Left cardiac atrium (tissue), 2 donors: ENCODE data around the gene CDKL5. TPM values are rescaled to one million over a fixed set of nuclear protein-coding genes. Genes with fewer than 3 reads are reported as not detected.

Source experiments
- total RNA-seq, 2 donors: library from RNA; stranded (reverse); fragmentation: NEBNext Ultra II Directional; extraction: Animal tissue kit (Norgen Biotek cat#: 25700); gene quantifications; one replicate each; pipeline ENCODE4 v1.2.1, GENCODE V29; 2021
- donor health status: DM: no; HTN: yes; CAD: no; lungs with severe emphysema.
- donor health status: DM: yes; HTN: yes; CAD: no.

The CDKL5 gene
- total RNA-seq, 2 donors from 2014 or later = 8.1 to 8.3 TPM

Other genes starting within 250 kb of the CDKL5 start
- under 1 TPM in 1 of 2 donors, not detected in 1; 0.08 TPM for gene BEND2, start 204.7 kb upstream of the CDKL5 start, total RNA-seq
- 1 to 10 TPM; 1.5 to 1.8 TPM for gene SCML2, start 70.9 kb upstream of the CDKL5 start, total RNA-seq
- not detected for gene RS1, start 246.5 kb downstream of the CDKL5 start, total RNA-seq